Spleen (tissue), 11 donors: ENCODE measurements around the gene DLG2. TPM values are rescaled to one million over a fixed set of nuclear protein-coding genes. Genes with fewer than 3 reads are reported as not detected.
"Not testable (repeated sequence)": the region's sequence is repeated elsewhere in the genome, so short reads cannot be mapped to it uniquely, and the experiment has no call there.

Experiments used
- DNase-seq: peaks from one replicate; pipeline ENCODE4 v3.0.0-alpha.2; 2020
- H3K27ac ChIP-seq, 8 donors: fragments of 200-600 bp; sonication (generic) in 7 of 8; 1 replicate in 4 of 8; 2 replicates in 4 of 8; pipeline versions ENCODE4 v1.5.0 to v1.8.0; 2016 to 2021; ENCODE audit warnings: inconsistent platforms in 4 of 8, mild to moderate bottlenecking in 4 of 8, moderate library complexity in 1 of 8
- H3K27me3 ChIP-seq, 7 donors: fragments of 200-600 bp; sonication (generic) in 6 of 7; replicated peaks in 1 of 7; 1 replicate in 4 of 7; 2 replicates in 3 of 7; pipeline versions ENCODE4 v1.5.0 to v1.8.0; 2016 to 2021; ENCODE audit warnings: inconsistent platforms in 3 of 7, mild to moderate bottlenecking in 1 of 7
- H3K36me3 ChIP-seq, 6 donors: fragments of 200-600 bp; sonication (generic) in 5 of 6; 1 replicate in 4 of 6; 2 replicates in 2 of 6; pipeline versions ENCODE4 v1.5.0 to v1.8.0; 2016 to 2021; ENCODE audit warnings: inconsistent platforms in 2 of 6
- H3K4me1 ChIP-seq, 6 donors: fragments of 200-600 bp; sonication (generic) in 5 of 6; 1 replicate in 3 of 6; 2 replicates in 3 of 6; pipeline versions ENCODE4 v1.5.0 to v1.8.0; 2016 to 2021; ENCODE audit warnings: inconsistent platforms in 3 of 6
- H3K4me3 ChIP-seq, 8 donors: fragments of 200-600 bp; sonication (generic) in 7 of 8; 1 replicate in 4 of 8; 2 replicates in 4 of 8; pipeline versions ENCODE4 v1.5.0 to v1.8.0; 2016 to 2021; ENCODE audit warnings: inconsistent platforms in 4 of 8, mild to moderate bottlenecking in 4 of 8, moderate library complexity in 2 of 8
- H3K9me3 ChIP-seq, 8 donors: fragments of 200-600 bp; sonication (generic) in 7 of 8; 1 replicate in 4 of 8; 2 replicates in 4 of 8; pipeline versions ENCODE4 v1.5.0 to v1.8.0; 2016 to 2021; ENCODE audit warnings: inconsistent platforms in 4 of 8
- CTCF ChIP-seq, 11 experiments: fragments of 200-600 bp in 7 of 11; fragments of 450-650 bp in 4 of 11; sonication (generic) in 4 of 11; IDR thresholded peaks in 8 of 11; conservative IDR thresholded peaks in 3 of 11; 1 replicate in 7 of 11; 2 replicates in 4 of 11; pipeline versions ENCODE4 v1.4.0 to v1.8.0; 2016 to 2021; ENCODE audit warnings: antibody characterized with exemption in 11 of 11, inconsistent platforms in 4 of 11, mild to moderate bottlenecking in 1 of 11
- POLR2A ChIP-seq, 3 donors: fragments of 450-650 bp; IDR thresholded peaks; one replicate each; pipeline ENCODE4 v1.5.1; 2017; ENCODE audit warnings: antibody characterized with exemption in 3 of 3, mild to moderate bottlenecking in 1 of 3
- POLR2AphosphoS5 ChIP-seq, 3 donors: sonication (generic); formaldehyde crosslinking; IDR thresholded peaks; one replicate each; pipeline ENCODE4 v1.5.1; 2017; ENCODE audit warnings: antibody characterized with exemption in 3 of 3
- WGBS, 5 donors: extraction: QIAGEN DNeasy Blood & Tissue Kit in 3 of 5; methylation state at CpG; one replicate each; pipeline versions ENCODE4 v1.1.5 to v1.1.7; 2013 to 2018; 5-methylcytosine and 5-hydroxymethylcytosine counted together
- intact Hi-C: fragments of 100-400 bp; cut with DNase I; formaldehyde crosslinking; loops from one replicate; pipeline ENCODE4 v1.15.0; 2023; ENCODE audit warnings: low total_unique reads
- polyA plus RNA-seq, 3 donors: library from polyadenylated mRNA; stranded (reverse); fragments of 200-250 nt; gene quantifications; one replicate each; pipeline ENCODE4 v1.2.1, GENCODE V29; 2013
- total RNA-seq, 7 donors: library from RNA; depleted of rRNA in 3 of 7; stranded (reverse); fragments of >200 nt in 3 of 7; fragmentation: NEBNext Ultra II Directional in 4 of 7; extraction: Animal tissue kit (Norgen Biotek cat#: 25700) in 4 of 7; gene quantifications; one replicate each; pipeline versions ENCODE4 v1.1.0 to v1.2.1, GENCODE V29; 2016 to 2021
- donor health status: healthy with polysubstance abuse.
- donor health status: DM: no; HTN: no; CAD: no; lungs with moderate emphysema.
- donor health status: DM: no; HTN: no; CAD: no.
- donor health status: Bipolar disorder and iron deficiency.
- donor health status: healthy.
- donor health status: DM: no; HTN: no; CAD: no.
- donor health status: DM: yes; HTN: yes; CAD: no.

DLG2 gene
- total and polyA plus RNA-seq, 10 donors = 0.43 to 12.7 (median 7.9) TPM

DNA sequence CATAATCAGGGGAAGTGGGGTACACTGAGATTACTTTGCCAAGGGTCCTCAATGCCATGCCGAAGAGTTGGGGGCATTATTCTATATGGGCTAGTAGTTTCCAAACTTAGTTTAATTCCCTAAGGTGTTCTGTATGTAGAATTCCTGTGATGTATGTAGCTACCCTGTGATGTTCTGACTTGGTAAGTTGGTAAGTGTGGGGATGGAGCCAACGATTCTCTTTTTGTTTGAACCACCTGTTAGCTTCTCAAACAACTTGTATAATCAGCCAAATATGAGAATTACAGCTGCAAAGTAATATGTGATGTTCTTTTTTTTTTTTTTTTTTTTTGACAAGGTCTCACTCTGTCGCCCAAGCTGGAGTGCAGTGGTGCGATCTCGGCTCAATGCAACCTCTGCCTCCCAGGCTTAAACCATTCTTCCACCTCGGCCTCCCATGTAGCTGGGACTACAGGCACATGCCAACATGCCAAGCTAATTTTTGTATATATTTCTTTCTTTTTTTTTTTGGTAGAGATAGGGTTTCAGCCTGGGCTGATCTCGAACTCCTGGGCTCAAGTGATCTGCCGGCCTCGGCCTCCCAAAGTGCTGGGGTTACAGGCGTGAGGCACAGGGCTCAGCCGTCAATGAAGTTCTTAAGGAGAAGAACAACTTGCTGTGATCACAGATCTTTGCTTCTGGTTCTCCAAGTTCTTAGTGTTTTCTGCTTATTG is 2025.8 kb downstream of the DLG2 start:
- no peak for DNase-seq
- intact Hi-C loops = no loop called here
- Histone ChIP-seq H3K4me1 (no peaks in the 10 kb centered on the region), H3K9me3 (no peaks in the 10 kb centered on the region), H3K27me3 (no peaks in the 10 kb centered on the region), H3K36me3 (no peaks in the 10 kb centered on the region), H3K4me3 (no peak overlapping the region), H3K27ac (no peak overlapping the region)
- TF ChIP-seq CTCF (IDR thresholded peaks at IDR 0.05 in 8 of 11, conservative IDR thresholded peaks at IDR 0.05 in 3 of 11) (no peak), POLR2AphosphoS5 (IDR thresholded peaks at IDR 0.05) (no peak), POLR2A (IDR thresholded peaks at IDR 0.05) (no peak)
- 83 to 90% (median 87%) methylated on average over 10 to 11 of the region's 11 CpGs for WGBS, 5 donors

DNA sequence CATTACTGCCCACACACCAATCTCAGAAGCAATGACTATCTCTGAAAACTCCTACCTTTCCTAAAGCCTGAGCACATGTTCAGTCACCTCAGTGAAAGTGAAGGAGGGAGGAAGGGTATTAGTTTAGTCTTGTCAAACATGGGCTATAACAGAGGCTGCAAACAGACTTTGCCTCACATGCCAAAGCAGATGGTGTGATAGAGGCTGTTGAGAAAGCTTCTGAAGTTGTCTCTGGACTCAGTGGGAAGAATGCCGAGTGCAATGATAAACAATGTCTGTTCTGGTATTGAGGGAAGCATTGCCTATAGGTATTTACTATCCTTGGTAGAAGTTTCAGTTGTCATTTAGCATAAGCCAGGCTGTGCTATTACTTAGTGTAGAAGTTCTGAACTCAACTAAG is 2026.5 kb downstream of the DLG2 start:
- 62 to 77% (median 71%) methylated on average over 1 of the region's 1 CpG for WGBS, 5 donors
- Histone ChIP-seq H3K9me3 (no peaks in the 10 kb centered on the region), H3K36me3 (no peaks in the 10 kb centered on the region), H3K4me1 (no peaks in the 10 kb centered on the region), H3K27me3 (no peaks in the 10 kb centered on the region), H3K27ac (no peak overlapping the region), H3K4me3 (no peak overlapping the region)
- TF ChIP-seq CTCF (IDR thresholded peaks at IDR 0.05 in 8 of 11, conservative IDR thresholded peaks at IDR 0.05 in 3 of 11) (no peak), POLR2AphosphoS5 (IDR thresholded peaks at IDR 0.05) (no peak)
- no peak for DNase-seq
- intact Hi-C loops = no loop called here

- intact Hi-C loops = no loop called here
- Histone ChIP-seq H3K4me1 (no peaks in the 10 kb centered on the region), H3K27ac (no peak overlapping the region), H3K27me3 (no peaks in the 10 kb centered on the region), H3K4me3 (no peak overlapping the region), H3K9me3 (peaks cover 0 to 5% (median 0%) of the 10 kb centered on the region in 8 donors), H3K36me3 (no peaks in the 10 kb centered on the region)
- 80 to 86% (median 84%) methylated on average over 3 of the region's 3 CpGs for WGBS, 5 donors
- DNase-seq = no peak
- TF ChIP-seq CTCF (IDR thresholded peaks at IDR 0.05 in 8 of 11, conservative IDR thresholded peaks at IDR 0.05 in 3 of 11) (no peak), POLR2AphosphoS5 (IDR thresholded peaks at IDR 0.05) (no peak), POLR2A (IDR thresholded peaks at IDR 0.05) (no peak)
Measured at GRCh38 chr11:83599066-83599465, 2028.1 kb downstream of the DLG2 start.

GRCh38 chr11:83587797-83588196 is 2039.3 kb downstream of the DLG2 start:
- WGBS, 5 donors = 60 to 72% (median 69%) methylated on average over 11 to 13 of the region's 14 CpGs
- intact Hi-C loops, DNase-seq: not testable (repeated sequence)

More at GRCh38 chr11:83587797-83588196, 2039.3 kb downstream of the DLG2 start:
- not testable (repeated sequence) for H3K4me1 ChIP-seq, H3K27me3 ChIP-seq, H3K36me3 ChIP-seq, H3K4me3 ChIP-seq, H3K9me3 ChIP-seq, H3K27ac ChIP-seq
